HG03460 (cell line): ENCODE measurements around the gene CCDC18.

ENCODE experiments used
- ATAC-seq: cut with Tn5 transposase; IDR thresholded peaks from one replicate; pipeline ENCODE4 v1.9.1; 2021; ENCODE audit not compliant: unreplicated experiment

Gene CCDC18

GRCh38 chr1:93296555-93297154 is 116.1 kb downstream of the CCDC18 start:
- ATAC-seq: no peak

GRCh38 chr1:93301131-93301530 is 120.6 kb downstream of the CCDC18 start:
- no peak for ATAC-seq

- ATAC-seq: no peak
Measured at GRCh38 chr1:93302078-93302477, 121.6 kb downstream of the CCDC18 start.

GRCh38 chr1:93304716-93305138 is 124.2 kb downstream of the CCDC18 start:
- ATAC-seq: no peak

- ATAC-seq: no peak
Measured at GRCh38 chr1:93306920-93307319, 126.4 kb downstream of the CCDC18 start.

- no peak for ATAC-seq
Measured at GRCh38 chr1:93313026-93313425, 132.5 kb downstream of the CCDC18 start.

- ATAC-seq: no peak
Measured at GRCh38 chr1:93317207-93317606, 136.7 kb downstream of the CCDC18 start.

- ATAC-seq: no peak
Measured at GRCh38 chr1:93317943-93318342, 137.4 kb downstream of the CCDC18 start.

GRCh38 chr1:93321720-93322119 is 141.2 kb downstream of the CCDC18 start:
- ATAC-seq: no peak

GRCh38 chr1:93322349-93322748 is 141.8 kb downstream of the CCDC18 start:
- ATAC-seq: no peak

GRCh38 chr1:93323185-93323820 is 142.8 kb downstream of the CCDC18 start:
- ATAC-seq: no peak

- ATAC-seq: no peak
Measured at GRCh38 chr1:93324486-93325464, 144.3 kb downstream of the CCDC18 start.
